BE2C (cell line): ENCODE data around the gene PUM2.

Experiments
- DNase-seq: peaks from one replicate; pipeline ENCODE4 v3.0.0-alpha.2; 2020
- H3K27me3 ChIP-seq: fragments of 250-450 bp; sonication (Bioruptor Pico); 2 replicates; pipeline ENCODE4 v1.5.1; 2020; ENCODE audit warnings: mild to moderate bottlenecking
- H3K36me3 ChIP-seq: fragments of 250-450 bp; sonication (Bioruptor Pico); 2 replicates; pipeline ENCODE4 v1.5.1; 2020; ENCODE audit warnings: mild to moderate bottlenecking
- H3K4me1 ChIP-seq: fragments of 250-450 bp; sonication (Bioruptor Pico); 2 replicates; pipeline ENCODE4 v1.5.1; 2020
- H3K4me3 ChIP-seq: 2 replicates; pipeline ENCODE4 v1.5.1; 2011; ENCODE audit warnings: low read depth, low read length
- H3K9me3 ChIP-seq: fragments of 250-450 bp; sonication (Bioruptor Pico); 2 replicates; pipeline ENCODE4 v1.5.1; 2020
- TF ChIP-seq, protein P1 (sequence below): IDR thresholded peaks from 2 replicates; pipeline ENCODE4 v1.5.1; 2012; ENCODE audit warnings: mild to moderate bottlenecking, low read depth, low read length

Gene PUM2

DNA sequence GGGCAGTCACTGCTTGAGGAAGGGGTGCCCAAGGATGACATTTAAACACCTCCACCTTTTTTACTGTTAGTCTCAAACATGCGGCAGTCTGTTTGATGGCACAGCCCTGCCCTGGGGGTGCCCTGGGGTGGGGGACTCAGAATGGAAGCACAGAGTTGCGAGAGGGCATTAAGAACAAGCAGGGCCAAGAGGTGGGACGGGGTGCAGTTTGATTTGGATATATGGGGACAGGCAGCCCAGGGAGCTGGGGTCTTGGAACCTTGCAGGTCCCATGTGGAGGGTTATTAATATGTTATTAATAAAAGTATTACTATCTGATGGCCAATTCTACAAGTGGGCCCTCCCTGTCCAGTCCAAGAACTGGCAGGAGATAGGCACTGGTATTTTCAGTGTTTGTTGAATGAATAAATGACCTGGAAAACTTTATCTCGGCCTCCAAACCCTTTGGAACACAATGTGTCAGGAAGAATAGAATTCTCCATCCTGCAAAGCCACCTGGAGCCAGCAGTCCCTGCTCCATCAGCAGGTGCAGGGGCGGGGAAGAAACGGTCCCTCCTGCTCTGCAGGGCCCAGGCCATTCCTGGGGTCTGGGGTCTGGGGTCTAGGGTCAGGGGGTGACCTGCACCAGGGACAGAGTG lies 150.9 kb downstream of the PUM2 start:
- no peaks in the 10 kb centered on the region for H3K4me1 ChIP-seq
- no peaks in the 10 kb centered on the region for H3K27me3 ChIP-seq
- no peak for DNase-seq
- no peak overlapping the region for H3K4me3 ChIP-seq
- H3K9me3 ChIP-seq, result no peaks in the 10 kb centered on the region
- TF ChIP-seq, protein P1, sequence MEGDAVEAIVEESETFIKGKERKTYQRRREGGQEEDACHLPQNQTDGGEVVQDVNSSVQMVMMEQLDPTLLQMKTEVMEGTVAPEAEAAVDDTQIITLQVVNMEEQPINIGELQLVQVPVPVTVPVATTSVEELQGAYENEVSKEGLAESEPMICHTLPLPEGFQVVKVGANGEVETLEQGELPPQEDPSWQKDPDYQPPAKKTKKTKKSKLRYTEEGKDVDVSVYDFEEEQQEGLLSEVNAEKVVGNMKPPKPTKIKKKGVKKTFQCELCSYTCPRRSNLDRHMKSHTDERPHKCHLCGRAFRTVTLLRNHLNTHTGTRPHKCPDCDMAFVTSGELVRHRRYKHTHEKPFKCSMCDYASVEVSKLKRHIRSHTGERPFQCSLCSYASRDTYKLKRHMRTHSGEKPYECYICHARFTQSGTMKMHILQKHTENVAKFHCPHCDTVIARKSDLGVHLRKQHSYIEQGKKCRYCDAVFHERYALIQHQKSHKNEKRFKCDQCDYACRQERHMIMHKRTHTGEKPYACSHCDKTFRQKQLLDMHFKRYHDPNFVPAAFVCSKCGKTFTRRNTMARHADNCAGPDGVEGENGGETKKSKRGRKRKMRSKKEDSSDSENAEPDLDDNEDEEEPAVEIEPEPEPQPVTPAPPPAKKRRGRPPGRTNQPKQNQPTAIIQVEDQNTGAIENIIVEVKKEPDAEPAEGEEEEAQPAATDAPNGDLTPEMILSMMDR, result no peak
- H3K36me3 ChIP-seq, result peaks cover 4% of the 10 kb centered on the region; the same call in 1 of the 2 replicates

DNA sequence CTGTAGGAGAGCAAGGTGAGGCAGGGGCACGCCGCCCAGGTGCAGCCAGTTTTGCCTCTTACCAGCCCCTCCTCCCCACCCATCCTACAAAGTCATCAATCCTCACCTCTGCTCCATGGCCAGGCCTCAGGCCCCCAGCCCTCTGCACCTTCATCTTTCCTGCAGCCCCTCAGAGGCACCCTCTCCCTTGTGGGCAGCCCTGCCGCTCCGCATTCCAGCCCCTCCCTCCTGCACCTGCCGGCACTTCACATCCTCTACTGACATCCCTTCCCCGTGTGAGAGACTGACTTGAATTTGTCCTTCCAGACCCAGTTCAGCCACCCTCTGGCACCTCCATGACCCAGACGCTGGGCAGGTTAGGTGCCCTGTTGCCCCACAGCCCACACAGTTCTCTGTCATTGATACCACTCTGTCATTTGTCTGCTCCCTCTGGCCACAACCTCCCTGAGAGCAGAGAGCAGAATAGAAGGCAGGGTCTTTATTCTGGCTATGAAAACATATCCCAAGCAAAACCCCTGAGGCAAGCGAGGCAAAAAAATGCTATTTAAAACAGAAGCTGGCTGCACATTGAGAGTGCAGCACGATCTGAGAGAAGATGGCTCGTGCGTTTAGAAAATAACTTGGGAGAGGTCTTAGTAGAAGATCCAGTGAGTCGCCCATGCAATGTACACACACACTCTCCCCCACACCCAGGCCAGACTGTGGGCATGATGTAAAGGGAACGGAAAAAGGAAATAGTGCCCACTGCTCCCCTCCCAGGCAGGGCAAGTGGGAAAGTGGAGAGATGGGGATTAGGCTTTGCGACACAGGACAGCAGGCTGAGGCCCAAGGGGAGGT lies 151.6 kb downstream of the PUM2 start:
- H3K4me3 ChIP-seq, result no peak overlapping the region
- H3K4me1 ChIP-seq, result no peaks in the 10 kb centered on the region
- no peaks in the 10 kb centered on the region for H3K9me3 ChIP-seq
- TF ChIP-seq, protein P1, result no peak
- no peak for DNase-seq
- H3K36me3 ChIP-seq, result peaks cover 4% of the 10 kb centered on the region; the same call in 1 of the 2 replicates
- no peaks in the 10 kb centered on the region for H3K27me3 ChIP-seq
